Bladder microvascular endothelial cell (primary cell): ENCODE results near the gene SMURF2. TPM values are rescaled to one million over a fixed set of nuclear protein-coding genes. Genes with fewer than 3 reads are reported as not detected.

ENCODE experiments used
- total RNA-seq: library from RNA; depleted of rRNA; stranded (reverse); fragments of >200 nt; gene quantifications from 2 replicates; pipeline ENCODE4 v1.2.3, GENCODE V29; 2014

The SMURF2 gene
- 58.9 and 218 TPM in 2 replicates for total RNA-seq

DNA sequence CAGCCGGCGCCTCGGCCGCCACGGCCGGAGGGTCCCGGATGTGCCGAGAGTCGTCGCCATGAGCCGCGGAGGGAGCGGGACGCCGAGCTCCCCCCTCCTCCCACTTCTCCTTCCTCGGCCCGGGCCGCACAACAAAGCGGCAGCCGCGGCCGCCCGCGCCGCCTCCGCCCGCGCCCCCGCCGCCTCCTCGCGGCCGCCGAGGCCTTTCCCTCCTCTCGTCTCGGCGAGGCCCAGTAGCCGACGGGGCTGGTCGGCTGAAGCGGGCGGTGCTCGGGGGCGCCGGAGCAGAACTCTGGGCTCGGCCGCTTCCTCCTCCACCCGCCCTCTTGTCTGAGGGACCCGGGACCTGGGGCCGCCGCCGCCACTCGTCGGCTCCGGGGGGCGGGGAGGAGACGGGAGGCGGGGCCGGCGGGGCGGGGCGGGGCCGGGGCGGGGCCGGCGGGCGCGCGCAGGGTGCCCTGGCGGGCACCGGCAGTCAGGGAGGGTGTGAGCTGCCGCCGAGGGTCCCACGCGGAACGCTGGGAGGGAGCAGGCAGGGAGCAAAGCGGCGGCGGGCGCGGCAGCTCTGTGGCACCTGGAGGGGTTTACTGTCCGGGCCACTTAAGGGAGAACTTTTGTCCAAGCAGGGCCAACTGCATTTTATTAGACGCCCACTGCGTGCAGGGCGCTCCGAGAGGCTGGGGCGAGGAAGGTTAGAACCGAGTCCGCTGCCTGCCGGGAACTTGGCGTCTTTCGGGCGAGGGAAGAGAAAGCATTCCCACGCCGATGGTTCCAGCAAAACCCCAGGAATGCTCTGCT, at the start of gene SMURF2:
SMURF2 (minus strand) TSS at position 332 of the 798 bp plus-strand sequence. CDS start 427 bp downstream, outside the sequence.

DNA sequence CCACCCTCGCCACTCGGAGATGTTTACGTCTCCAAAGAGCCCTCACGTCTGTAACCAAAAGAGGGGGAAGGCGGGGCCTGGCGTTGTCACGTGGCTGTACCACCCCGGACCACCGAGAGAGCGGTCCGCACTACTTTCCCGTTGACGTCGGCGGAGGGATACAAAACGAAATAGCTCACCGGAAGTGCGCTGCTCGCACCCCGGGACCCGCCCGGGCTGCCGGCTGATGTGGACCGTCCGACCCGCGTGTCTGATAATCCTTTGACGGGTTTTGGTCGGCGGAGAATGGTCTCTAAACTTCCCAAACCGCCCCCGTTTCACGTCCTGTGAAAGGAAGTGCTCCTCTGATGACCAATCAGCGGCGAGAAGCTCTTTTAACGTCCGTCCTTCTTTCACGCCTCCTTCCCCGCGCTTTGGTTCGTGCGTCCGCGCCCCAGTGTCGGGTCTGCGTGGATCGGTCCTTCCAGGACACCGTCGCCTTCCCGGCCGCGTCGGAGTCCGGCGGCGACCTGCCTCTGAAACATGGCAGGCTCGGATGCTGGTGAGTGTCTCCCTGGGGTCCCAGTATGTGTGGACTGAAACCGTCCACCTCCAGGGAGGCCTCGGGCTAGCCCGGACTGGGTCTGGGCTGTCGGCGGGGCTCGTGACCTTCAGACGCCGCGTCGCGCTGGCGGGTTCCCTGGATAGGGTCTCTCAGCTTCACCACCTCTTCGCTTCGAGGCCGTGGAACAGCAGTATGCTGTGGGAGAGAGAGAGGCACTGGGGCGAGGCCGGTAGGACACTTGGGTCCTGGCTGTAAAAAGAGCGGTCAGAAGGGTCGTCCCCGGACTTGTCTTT, 155.3 kb downstream of the SMURF2 start, which contains the start of gene CEP95:
CEP95 (plus strand) TSS at position 402 of the 837 bp plus-strand sequence; CDS start at position 523, 121 bp downstream.

DNA sequence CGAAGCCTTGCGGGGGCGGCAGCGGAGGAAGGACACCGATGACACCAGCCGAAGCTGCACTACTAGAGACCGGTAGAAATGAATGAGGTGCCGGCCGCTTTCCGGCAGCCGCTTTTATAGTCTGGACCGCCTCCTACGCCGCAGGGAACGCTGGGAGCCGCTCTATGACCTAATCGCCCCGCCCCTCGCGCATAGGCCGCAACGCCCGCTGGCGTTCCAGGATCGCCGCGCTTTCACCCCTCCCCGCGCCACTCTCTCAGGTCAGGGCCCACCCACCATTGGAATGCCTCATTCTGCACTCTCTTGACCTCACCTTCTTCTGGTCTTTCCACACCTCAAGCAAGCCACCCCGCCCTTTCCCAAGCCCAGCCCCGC, 155.9 kb downstream of the SMURF2 start, which contains the start of gene DDX5:
DDX5 (minus strand) TSS at position 89 of the 375 bp plus-strand sequence. CDS start 170 bp downstream, outside the sequence.

DNA sequence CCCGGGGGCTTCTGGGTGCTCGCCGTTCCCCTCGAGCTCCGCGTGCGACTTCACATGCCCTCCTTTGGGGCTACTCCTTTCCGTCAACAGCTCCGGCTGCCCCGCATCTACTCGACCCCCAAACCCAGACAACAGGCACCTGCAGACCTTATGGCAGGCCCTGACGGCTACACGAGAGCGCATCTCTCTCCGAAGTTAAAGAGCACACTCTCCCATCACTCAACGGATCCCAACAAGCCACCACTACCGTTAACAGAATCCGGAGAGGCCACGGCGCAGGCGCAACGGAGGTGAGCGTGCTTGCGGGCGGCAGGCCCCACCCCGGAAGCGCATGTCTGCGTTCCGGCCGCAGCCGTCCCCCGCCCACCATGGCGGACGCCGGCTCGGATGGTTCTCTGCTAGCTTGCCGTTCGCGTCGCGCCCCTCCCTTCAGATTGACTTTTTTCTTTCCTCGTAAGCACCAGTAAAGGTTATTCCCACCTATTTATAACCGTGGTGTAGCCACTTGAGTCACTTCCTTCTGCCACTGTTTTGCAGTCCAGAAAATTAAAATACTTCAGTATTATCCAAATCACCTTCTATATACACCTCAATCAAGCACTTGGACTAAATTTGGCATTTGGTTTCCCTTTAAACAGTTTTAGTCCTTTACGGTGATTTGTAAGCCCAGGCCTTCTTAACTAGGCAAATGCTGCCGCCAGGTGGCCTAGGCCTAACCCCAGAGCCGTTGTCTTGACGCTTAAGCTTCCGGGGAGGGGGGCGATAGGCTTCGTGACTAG, 165.1 kb downstream of the SMURF2 start, which contains the start of gene POLG2:
POLG2 (minus strand) TSS at position 269 of the 779 bp plus-strand sequence; CDS start at position 183, 86 bp downstream.

Other genes with a start within 250 kb of the SMURF2 start
- 1.5 and 3.5 TPM in 2 replicates for gene MILR1, start 213.2 kb downstream of the SMURF2 start, total RNA-seq
- gene POLG2, start 165.3 kb downstream of the SMURF2 start, total RNA-seq, result 6.6 and 12.5 TPM in 2 replicates
- 417 and 1,044 TPM in 2 replicates for gene DDX5, start 156.0 kb downstream of the SMURF2 start, total RNA-seq
- 18.5 and 29.3 TPM in 2 replicates for gene CEP95, start 155.3 kb downstream of the SMURF2 start, total RNA-seq